ENCODE results near the gene EPHB4.
A peak's percentile ranks its signal among the peaks of the same experiment; 100 is the strongest.

EPHB4 gene

GRCh38 chr7:100801833-100802568 lies 25.3 kb downstream of the EPHB4 start (continued):
- TF ChIP-seq, protein P1, sequence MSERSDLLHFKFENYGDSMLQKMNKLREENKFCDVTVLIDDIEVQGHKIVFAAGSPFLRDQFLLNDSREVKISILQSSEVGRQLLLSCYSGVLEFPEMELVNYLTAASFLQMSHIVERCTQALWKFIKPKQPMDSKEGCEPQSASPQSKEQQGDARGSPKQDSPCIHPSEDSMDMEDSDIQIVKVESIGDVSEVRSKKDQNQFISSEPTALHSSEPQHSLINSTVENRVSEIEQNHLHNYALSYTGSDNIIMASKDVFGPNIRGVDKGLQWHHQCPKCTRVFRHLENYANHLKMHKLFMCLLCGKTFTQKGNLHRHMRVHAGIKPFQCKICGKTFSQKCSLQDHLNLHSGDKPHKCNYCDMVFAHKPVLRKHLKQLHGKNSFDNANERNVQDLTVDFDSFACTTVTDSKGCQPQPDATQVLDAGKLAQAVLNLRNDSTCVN (tag by site-specific recombination; optimal IDR thresholded peaks at IDR 0.05), result peak; percentile 12
- TF ChIP-seq ZNF155 (tag by site-specific recombination; IDR thresholded peaks at IDR 0.05) (no peak), ZNF394 (tag by site-specific recombination; IDR thresholded peaks at IDR 0.05; ENCODE audit: borderline replicate concordance) (peak; percentile 33; the same call in 1 of the 2 replicates), ZNF362 (tag by site-specific recombination; IDR thresholded peaks at IDR 0.05) (peak; percentile 59; the same call in 1 of the 2 replicates), GLIS2 (tag by site-specific recombination; IDR thresholded peaks at IDR 0.05) (0 out of 2 replicates have a peak, but pooled peaks have one; percentile 22), KLF1 (tag by site-specific recombination; IDR thresholded peaks at IDR 0.05) (peak; percentile 65), ZNF416 (tag by site-specific recombination; IDR thresholded peaks at IDR 0.05) (no peak), ZNF148 (tag by site-specific recombination; IDR thresholded peaks at IDR 0.05; ENCODE audit: borderline replicate concordance) (no peak), IKZF3 (tag by site-specific recombination; IDR thresholded peaks at IDR 0.05) (no peak), ZNF341 (tag by site-specific recombination; IDR thresholded peaks at IDR 0.05; ENCODE audit: low read depth) (peak; percentile 64), ZNF214 (tag by site-specific recombination; IDR thresholded peaks at IDR 0.05; ENCODE audit: borderline replicate concordance) (no peak)
- TF ChIP-seq, protein P2, sequence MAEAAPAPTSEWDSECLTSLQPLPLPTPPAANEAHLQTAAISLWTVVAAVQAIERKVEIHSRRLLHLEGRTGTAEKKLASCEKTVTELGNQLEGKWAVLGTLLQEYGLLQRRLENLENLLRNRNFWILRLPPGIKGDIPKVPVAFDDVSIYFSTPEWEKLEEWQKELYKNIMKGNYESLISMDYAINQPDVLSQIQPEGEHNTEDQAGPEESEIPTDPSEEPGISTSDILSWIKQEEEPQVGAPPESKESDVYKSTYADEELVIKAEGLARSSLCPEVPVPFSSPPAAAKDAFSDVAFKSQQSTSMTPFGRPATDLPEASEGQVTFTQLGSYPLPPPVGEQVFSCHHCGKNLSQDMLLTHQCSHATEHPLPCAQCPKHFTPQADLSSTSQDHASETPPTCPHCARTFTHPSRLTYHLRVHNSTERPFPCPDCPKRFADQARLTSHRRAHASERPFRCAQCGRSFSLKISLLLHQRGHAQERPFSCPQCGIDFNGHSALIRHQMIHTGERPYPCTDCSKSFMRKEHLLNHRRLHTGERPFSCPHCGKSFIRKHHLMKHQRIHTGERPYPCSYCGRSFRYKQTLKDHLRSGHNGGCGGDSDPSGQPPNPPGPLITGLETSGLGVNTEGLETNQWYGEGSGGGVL (tag by site-specific recombination; IDR thresholded peaks at IDR 0.05), result peak; percentile 61; the same call in 1 of the 2 replicates

DNA sequence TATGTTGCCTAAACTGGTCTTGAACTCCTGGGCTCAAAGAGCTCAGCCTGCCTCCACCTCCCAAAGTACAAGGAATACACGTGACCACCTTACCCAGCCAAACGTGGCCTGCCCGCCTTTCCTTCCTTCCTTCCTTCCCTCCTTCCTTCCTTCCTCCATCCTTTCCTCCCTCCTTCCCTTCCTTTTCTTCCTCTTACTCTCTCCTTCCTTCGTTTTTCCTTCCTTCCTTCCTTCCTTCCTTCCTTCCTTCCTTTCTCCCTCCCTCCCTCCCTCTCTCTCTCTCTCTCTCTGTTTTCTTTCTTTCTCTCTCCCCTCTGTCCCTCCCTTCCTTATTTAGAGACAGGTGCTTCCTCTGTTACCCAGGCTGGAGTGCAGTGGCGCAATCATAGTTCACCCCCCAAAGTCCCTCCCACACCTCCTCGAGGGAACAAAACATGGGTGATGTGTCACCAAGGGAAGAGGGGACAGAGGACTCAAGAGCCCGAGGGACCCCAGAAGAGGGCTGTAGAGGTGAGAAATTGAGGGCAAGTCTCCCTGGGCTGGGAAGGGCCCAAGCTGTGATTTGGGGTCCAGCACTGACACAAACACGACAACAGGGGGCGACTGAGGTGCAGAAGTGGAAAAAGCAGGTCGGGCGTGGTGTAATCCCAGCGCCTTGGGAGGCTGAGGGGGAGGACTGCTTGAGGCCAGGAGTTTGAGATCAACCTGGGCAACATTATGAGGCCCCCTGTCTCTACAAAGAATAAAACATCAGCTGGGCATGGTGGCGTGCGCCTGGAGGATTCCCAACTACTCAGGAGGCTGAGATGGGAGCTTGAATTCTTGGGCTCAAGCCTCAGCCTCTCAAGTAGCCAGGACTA lies 28.1 kb downstream of the EPHB4 start:
- POLR2A ChIA-PET, result interaction anchor here (0.6 to 1.7 kb wide), 3 partner anchors 71 to 219 kb away, joined by 3 to 7 read pairs (median 5); partner anchors contain the start of gene POP7
- Histone ChIP-seq H3K9me3 (ENCODE audit: control insufficient read depth, insufficient read depth, low read depth, low read length) (no peaks in the 10 kb centered on the region), H3K4me1 (ENCODE audit: control insufficient read depth, insufficient read depth, low read length) (peaks cover 12% of the 10 kb centered on the region), H3K27ac (ENCODE audit: extremely low read depth, low read depth, low read length) (no peak overlapping the region), H3K36me3 (ENCODE audit: control insufficient read depth in 2 of 2, insufficient read depth in 1 of 2, low read length in 2 of 2) (peaks cover 6 to 8% of the 10 kb centered on the region in 2 experiments; a peak in 2 of 3 replicates), H3K4me3 (ENCODE audit: low read depth, low read length) (no peak overlapping the region)
- CTCF ChIA-PET, result interaction anchor here (0.6 to 5.8 kb wide), 23 partner anchors 9 to 1560 kb away, joined by 3 to 95 read pairs (median 5); partner anchors contain the start of genes EPHB4, POP7, SLC12A9 and UFSP1
- peak; percentile 50; the same call in 1 of the 2 replicates for TF ChIP-seq ZBTB8A (tag by site-specific recombination; IDR thresholded peaks at IDR 0.05)
- TF ChIP-seq ZIC2 (tag by site-specific recombination; IDR thresholded peaks at IDR 0.05), result peak; percentile 71
- peak; percentile 96 for TF ChIP-seq GLIS1 (tag by site-specific recombination; IDR thresholded peaks at IDR 0.05)
- TF ChIP-seq PRDM10 (tag by site-specific recombination; IDR thresholded peaks at IDR 0.05), result peak; percentile 54; the same call in 1 of the 2 replicates
- TF ChIP-seq GFI1B (tag by site-specific recombination; IDR thresholded peaks at IDR 0.05), result 0 out of 2 replicates have a peak, but pooled peaks have one; percentile 8
- TF ChIP-seq ZNF157 (tag by site-specific recombination; IDR thresholded peaks at IDR 0.05), result peak; percentile 53; the same call in 1 of the 2 replicates
- 0 out of 2 replicates have a peak, but pooled peaks have one; percentile 34 for TF ChIP-seq SP7 (tag by site-specific recombination; IDR thresholded peaks at IDR 0.05)
- TF ChIP-seq ZNF707 (tag by site-specific recombination; IDR thresholded peaks at IDR 0.05), result no peak
- peak; percentile 72 for TF ChIP-seq ZSCAN30 (tag by site-specific recombination; IDR thresholded peaks at IDR 0.05)
- TF ChIP-seq ZNF24 (tag by site-specific recombination; IDR thresholded peaks at IDR 0.05), result peak; percentile 69; the same call in 1 of the 2 replicates
